Nephron (organoid): ENCODE measurements around the gene SMYD1.
"Not testable (repeated sequence)": the region's sequence is repeated elsewhere in the genome, so short reads cannot be mapped to it uniquely, and the experiment has no call there.

Source experiments
- H3K27ac Mint-ChIP-seq, 3 experiments: 2 replicates each; pipeline ENCODE4 v1.8.0; 2020; ENCODE audit warnings: mixed read lengths in 3 of 3, mild to moderate bottlenecking in 2 of 3, moderate library complexity in 1 of 3
- H3K27me3 Mint-ChIP-seq: 2 replicates; pipeline ENCODE4 v1.8.0; 2021; ENCODE audit warnings: low read depth, mild to moderate bottlenecking, moderate library complexity, mixed read lengths
- H3K36me3 Mint-ChIP-seq: 2 replicates; pipeline ENCODE4 v1.8.0; 2020; ENCODE audit warnings: low read depth, mixed read lengths
- H3K4me1 Mint-ChIP-seq: 2 replicates; pipeline ENCODE4 v1.8.0; 2020; ENCODE audit warnings: mixed read lengths
- H3K4me3 Mint-ChIP-seq, 3 experiments: 2 replicates each; pipeline ENCODE4 v1.8.0; 2020; ENCODE audit warnings: mild to moderate bottlenecking in 3 of 3, mixed read lengths in 3 of 3, moderate library complexity in 2 of 3
- H3K9me3 Mint-ChIP-seq: 2 replicates; pipeline ENCODE4 v1.8.0; 2020; ENCODE audit warnings: mixed read lengths
- TF ChIP-seq, protein P1 (sequence below), 3 experiments: fragments of 200-600 bp; sonication (generic); IDR thresholded peaks; one replicate each; pipeline ENCODE4 v1.5.0; 2021; ENCODE audit warnings: antibody characterized with exemption in 3 of 3; ENCODE audit not compliant: unreplicated experiment in 3 of 3

The SMYD1 gene

DNA sequence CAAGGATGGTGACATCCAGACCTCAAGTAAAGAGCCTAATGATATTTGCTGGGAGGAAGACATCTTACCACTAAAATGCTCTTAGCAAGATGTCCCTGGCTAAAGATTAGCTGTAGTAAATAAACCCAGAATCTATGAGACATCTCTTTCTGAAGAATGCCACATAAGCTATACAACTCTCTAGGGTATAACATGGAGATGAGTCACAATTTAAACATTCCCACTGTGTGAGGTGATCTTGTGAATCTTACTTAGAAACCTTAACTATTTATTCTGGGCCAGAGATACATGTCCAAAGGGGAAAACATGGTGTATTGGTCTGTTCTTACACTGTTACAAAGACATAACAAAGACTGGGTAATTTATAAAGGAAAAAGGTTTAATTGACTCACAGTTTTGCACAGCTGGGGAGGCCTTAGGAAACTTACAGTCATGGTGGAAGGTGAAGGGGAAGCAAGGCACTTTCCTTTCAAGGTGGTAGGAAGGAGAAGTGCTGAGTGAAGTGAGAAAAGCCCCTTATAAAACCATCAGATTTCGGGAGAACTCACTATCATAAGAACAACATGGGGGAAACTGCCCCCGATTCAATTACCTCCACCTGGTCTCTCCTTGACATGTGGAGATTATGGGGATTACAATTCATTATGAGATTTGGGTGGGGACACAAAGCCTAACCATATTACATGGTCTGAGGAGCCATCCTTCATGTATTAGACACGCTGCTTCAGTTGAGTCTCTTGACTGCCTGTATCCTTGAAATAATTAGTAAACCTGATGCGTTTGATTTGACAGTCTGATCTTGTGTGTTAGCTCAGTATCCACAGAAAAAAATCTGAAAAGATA, 29.1 kb upstream of the SMYD1 start:
- TF ChIP-seq, protein P1, sequence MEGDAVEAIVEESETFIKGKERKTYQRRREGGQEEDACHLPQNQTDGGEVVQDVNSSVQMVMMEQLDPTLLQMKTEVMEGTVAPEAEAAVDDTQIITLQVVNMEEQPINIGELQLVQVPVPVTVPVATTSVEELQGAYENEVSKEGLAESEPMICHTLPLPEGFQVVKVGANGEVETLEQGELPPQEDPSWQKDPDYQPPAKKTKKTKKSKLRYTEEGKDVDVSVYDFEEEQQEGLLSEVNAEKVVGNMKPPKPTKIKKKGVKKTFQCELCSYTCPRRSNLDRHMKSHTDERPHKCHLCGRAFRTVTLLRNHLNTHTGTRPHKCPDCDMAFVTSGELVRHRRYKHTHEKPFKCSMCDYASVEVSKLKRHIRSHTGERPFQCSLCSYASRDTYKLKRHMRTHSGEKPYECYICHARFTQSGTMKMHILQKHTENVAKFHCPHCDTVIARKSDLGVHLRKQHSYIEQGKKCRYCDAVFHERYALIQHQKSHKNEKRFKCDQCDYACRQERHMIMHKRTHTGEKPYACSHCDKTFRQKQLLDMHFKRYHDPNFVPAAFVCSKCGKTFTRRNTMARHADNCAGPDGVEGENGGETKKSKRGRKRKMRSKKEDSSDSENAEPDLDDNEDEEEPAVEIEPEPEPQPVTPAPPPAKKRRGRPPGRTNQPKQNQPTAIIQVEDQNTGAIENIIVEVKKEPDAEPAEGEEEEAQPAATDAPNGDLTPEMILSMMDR (IDR thresholded peaks at IDR 0.05; ENCODE audit: unreplicated experiment in 3 of 3) = no peak
- Mint-ChIP-seq H3K27ac (peak overlapping the region in 2 of 3 experiments; percentile 12 to 23), H3K36me3 (peaks cover 44% of the 10 kb centered on the region), H3K27me3 (no peaks in the 10 kb centered on the region), H3K4me3 (no peak overlapping the region), H3K9me3 (no peaks in the 10 kb centered on the region), H3K4me1 (peaks cover 10% of the 10 kb centered on the region)

DNA sequence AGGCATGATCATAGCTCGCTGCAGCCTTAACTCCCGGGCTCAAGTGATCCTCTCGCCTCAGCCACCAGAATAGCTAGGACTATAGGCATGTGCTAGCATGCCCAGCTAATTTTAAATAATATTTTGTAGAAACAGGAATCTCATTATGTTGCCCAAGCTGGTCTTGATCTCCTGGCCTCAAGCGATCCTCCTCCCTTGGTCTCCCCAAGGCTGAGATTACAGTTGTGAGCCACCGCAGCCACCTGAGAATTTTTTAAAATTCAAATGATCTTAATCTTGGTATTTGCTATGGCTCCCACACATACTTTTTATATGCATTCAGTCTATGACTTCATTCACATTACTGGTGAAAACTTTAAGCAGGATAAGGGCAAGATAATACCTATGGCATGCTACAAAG, 25.1 kb upstream of the SMYD1 start:
- Mint-ChIP-seq H3K27ac (no peak overlapping the region), H3K4me3 (no peak overlapping the region), H3K4me1 (peaks cover 10% of the 10 kb centered on the region), H3K9me3 (no peaks in the 10 kb centered on the region), H3K36me3 (peaks cover 29% of the 10 kb centered on the region), H3K27me3 (no peaks in the 10 kb centered on the region)
- TF ChIP-seq, protein P1 (IDR thresholded peaks at IDR 0.05; ENCODE audit: unreplicated experiment in 3 of 3) = no peak

DNA sequence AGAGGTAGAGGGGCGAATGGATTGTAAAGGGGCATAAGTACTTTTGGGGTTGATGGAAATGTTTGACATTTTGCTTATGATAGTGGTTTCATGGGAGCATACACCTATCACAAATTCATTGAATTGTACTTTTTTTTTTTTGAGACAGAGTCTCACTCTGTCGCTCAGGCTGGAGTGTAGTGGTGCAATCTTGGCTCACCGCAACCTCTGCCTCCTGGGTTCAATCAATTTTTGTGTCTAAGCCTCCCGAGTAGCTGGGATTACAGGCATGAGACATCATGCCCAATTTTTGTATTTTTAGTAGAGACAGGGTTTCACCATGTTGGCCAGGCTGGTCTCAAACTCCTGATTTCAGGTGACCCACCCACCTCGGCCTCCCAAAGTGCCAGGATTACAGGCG, 22.1 kb upstream of the SMYD1 start:
- Mint-ChIP-seq H3K27ac (peak overlapping the region in 1 of 3 experiments; percentile 30), H3K4me1 (peaks cover 27% of the 10 kb centered on the region), H3K36me3 (peaks cover 39% of the 10 kb centered on the region)
- H3K27me3 Mint-ChIP-seq, H3K4me3 Mint-ChIP-seq, H3K9me3 Mint-ChIP-seq: not testable (repeated sequence)

DNA sequence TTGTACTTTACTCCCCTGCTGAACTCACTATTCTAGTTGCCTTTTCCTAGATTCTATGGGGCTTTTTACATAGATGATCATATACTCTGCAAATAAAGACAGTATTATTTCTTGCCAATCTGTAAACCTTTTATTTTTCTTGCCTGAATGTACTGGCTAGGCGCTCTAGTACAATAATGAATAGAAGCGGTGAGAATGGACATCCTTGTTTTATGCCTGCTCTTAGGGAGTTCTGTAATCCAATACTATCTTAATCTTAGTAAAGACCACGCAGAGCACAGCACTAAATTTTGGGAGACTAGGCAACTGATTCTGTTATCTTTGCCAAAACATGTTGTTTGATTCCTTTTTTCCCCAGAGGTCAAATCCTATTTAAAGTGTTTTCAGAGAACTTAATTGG, 19.1 kb upstream of the SMYD1 start:
- no peaks in the 10 kb centered on the region for H3K27me3 Mint-ChIP-seq
- peaks cover 45% of the 10 kb centered on the region for H3K36me3 Mint-ChIP-seq
- H3K4me3 Mint-ChIP-seq = no peak overlapping the region
- TF ChIP-seq, protein P1 (IDR thresholded peaks at IDR 0.05; ENCODE audit: unreplicated experiment in 3 of 3) = no peak
- H3K27ac Mint-ChIP-seq = peak overlapping the region in 2 of 3 experiments; percentile 24 to 27
- no peaks in the 10 kb centered on the region for H3K9me3 Mint-ChIP-seq
- H3K4me1 Mint-ChIP-seq = peaks cover 28% of the 10 kb centered on the region

DNA sequence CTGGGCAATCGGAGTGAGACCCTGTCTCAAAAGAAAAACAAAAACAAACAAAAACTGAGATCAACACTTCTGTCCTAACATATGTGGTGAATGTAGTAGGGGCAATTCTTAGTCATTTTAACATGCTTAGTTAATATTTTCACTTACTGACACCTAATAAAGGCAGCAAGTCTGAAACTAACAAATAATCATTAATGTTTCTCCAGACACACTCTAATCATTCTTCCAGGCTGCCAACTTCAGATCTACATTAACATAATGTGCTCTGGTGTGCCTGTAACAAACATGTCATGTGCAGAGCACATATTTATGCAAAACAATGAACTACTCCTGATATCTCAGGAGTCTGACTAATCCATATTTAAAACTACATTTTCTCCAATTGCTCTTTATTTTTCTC, 18.0 kb upstream of the SMYD1 start:
- Mint-ChIP-seq H3K4me1 (peaks cover 39% of the 10 kb centered on the region), H3K36me3 (peaks cover 45% of the 10 kb centered on the region), H3K9me3 (no peaks in the 10 kb centered on the region), H3K4me3 (no peak overlapping the region), H3K27me3 (no peaks in the 10 kb centered on the region), H3K27ac (peak overlapping the region; percentile 24 to 78 (median 66))
- TF ChIP-seq, protein P1 (IDR thresholded peaks at IDR 0.05; ENCODE audit: unreplicated experiment in 3 of 3) = no peak

DNA sequence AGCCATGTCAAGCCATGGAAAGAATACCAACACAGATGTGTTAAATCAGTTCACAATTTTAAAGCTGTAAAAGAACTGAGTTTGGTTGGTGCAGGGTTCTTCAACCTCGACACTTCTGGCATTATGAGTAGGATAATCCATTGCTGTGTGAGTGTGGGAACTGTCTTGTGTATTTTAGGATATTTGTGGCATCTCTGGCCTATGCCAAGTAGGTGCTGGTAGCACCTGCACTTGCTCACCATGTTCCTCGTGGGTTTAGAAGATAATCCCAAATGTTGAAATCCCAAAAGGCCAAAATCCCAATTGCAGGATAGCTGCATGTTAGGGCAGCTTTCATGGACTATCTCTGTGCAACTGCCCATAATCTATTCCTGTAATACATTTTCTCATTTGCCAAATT, 15.8 kb upstream of the SMYD1 start:
- Mint-ChIP-seq H3K27ac (no peak overlapping the region), H3K4me1 (peaks cover 54% of the 10 kb centered on the region), H3K4me3 (no peak overlapping the region), H3K9me3 (no peaks in the 10 kb centered on the region), H3K27me3 (no peaks in the 10 kb centered on the region), H3K36me3 (peaks cover 38% of the 10 kb centered on the region)
- TF ChIP-seq, protein P1 (IDR thresholded peaks at IDR 0.05; ENCODE audit: unreplicated experiment in 3 of 3) = no peak
